Fibroblast of the conjunctiva (primary cell): ENCODE data around the gene MAGOH.
"Not testable (repeated sequence)": the region's sequence is repeated elsewhere in the genome, so short reads cannot be mapped to it uniquely, and the experiment has no call there.

ENCODE experiments used
- DNase-seq: peaks from one replicate; pipeline ENCODE4 v3.0.0-alpha.2; 2010; ENCODE audit warnings: low read depth

MAGOH gene

DNA sequence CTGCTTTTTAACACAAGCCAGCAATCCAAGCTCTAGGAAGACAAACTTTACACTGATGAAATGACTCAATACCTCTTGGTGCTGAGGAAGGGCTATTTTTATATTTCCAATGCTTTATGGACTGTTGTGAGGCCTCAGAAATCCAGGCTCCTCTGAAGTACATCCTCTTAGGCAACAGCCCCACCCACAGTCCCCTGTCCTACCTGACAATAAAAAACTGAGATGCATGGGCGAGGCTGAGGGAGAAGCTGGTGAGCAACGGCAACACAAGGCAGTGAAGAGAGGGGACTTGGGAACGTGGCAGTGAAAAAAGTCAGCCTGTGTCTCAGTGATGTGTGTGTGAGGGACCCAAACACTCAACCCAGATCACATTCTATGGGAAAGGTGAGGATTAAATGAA is 51.8 kb downstream of the MAGOH start:
- DNase-seq, result no peak

DNA sequence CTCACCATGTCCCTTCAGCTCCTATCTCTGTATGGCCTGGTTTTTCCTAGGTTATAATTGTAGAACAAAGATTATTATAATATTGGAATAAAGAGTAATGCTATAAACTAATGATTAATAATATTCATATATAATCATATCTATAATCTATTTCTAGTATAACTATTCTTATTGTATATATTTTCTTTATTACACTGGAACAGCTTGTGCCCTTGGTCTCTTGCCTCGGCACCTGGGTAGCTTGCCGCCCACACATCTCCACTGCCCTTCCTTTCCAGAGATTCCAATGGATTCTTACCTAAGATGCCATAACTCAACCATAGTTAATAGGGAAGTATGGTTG is 52.4 kb downstream of the MAGOH start:
- DNase-seq, result not testable (repeated sequence)

DNA sequence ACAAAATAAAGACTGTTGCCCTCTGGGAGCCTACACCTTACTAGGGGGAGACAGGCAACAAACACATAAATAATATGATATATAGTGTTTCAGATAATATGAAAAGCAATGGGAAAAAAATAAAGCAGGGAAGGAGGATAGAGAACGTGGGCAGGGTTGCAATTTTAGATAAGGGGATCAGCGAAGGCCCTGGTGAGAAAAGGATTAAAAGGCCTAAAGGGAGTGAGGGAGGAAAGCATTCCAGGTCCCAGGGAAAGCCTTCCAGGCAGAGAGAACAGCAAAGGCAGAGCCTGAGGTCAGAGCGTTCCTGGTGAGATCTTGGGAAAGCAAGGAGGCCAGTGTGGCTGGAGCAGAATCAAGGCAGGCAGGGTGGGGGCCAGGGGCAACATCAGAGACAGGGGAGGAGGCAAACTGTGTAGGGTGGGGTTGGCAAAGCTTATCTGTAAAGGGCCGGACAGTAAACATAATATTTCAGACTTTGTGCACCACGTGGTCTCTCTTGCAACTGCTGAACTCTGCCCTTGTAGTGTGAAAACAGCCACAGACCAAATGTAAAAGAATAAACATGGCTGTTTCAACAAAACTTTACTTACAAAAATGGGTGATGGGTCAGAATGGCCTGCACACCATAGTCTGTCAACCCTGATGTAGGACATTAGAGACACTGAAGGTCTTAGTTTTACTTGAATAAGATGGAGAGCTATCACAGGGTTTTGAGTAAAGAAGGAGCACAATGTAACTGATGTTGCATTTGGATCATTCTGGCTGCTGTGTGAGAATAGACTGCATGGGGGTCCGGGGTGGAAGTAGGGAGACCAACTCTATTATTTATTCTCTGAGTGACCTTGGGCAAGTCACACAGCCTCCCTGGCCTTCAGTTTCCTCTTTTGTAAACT is 55.0 kb downstream of the MAGOH start:
- no peak for DNase-seq

DNA sequence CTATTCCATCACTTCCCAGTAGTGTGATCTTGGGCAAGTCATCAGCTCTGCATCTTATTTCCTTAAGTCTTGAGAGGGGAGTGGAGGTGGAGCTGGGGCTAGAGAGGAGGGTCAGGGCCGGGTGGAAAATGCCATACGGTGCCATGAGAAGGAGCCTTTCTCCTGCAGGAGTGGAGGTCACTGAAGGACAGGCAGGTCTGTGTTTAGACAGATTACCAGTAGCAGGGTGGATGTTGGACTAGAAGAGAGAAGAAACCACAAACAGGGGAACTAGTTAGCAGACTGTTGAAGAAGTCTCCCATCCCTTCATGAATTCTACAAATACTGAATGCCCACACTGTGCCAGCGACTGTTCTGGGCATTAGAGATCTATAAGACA is 55.6 kb downstream of the MAGOH start:
- DNase-seq, result no peak

DNA sequence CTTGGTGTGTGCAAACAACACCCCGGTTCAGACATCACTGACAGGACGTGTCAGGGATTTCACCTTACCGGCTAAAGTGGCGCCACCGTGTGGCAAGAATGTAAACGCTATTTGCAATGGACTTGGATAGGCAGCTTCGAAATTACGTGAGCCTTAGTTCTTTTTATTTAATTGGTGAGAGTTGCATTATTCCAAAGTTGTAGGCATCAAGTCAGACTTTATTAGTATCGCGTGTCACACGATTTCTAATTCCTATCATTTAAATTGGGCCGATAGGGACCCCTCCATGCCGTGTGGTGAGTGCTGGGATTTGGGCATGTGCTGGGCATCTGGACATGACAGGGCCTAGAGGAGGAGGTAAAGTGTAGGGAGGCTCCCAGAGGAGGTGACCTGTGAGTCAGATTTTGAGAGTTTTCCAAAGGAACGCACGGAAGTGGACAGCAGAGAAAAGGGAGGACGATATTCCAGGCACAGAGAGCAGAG is 56.2 kb downstream of the MAGOH start:
- DNase-seq, result peak; percentile 71

DNA sequence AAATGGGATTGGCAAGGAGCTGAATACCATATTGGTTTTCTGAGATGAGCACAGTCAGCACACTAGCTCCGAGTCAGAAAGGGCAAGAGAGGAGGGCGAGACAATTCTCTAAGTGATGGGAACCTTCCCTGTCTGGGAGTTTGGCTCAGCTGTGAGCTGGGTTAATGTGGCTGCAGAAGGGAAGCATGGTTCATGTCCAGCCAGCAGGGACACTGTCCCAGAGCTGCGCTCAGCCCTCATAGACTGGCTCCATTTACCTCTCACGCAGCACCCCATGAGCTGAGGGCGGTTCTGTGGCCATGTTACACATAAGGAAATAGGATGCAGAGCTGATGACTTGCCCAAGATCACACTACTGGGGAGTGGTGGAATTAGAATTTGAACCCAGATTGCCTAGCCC is 57.4 kb downstream of the MAGOH start:
- DNase-seq, result no peak

DNA sequence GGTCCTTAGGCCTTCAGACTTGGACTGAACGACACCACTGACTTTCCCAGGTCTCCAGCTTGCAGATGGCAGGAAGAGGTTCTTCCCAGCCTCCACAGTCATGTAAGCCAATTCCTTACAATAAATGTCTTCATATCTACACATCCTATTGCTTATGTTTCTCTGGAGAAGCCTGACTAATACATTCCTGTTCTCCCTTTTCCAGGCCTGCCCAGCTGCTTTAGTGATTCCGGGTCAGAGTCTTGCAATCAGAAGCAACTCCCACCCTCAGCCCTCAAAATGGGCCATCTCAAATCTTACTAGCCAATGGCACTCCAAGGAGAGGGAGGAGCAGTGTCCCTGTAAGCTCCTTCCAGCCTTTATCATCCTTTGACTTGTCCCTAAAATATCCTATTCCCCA is 58.1 kb downstream of the MAGOH start:
- DNase-seq, result no peak
